Testis (tissue), 3 donors: ENCODE results near the gene CUL4A. TPM values are rescaled to one million over a fixed set of nuclear protein-coding genes. Genes with fewer than 3 reads are reported as not detected.

Experiments used
- DNase-seq: peaks from one replicate; pipeline ENCODE4 v3.0.0-alpha.2; 2019
- H3K27ac ChIP-seq, 2 donors: fragments of 200-600 bp; sonication (generic); one replicate each; pipeline ENCODE4 v1.5.1; 2019
- H3K27me3 ChIP-seq: fragments of 200-600 bp; sonication (generic); one replicate; pipeline ENCODE4 v1.5.1; 2019
- H3K36me3 ChIP-seq: fragments of 200-600 bp; sonication (generic); one replicate; pipeline ENCODE4 v1.5.1; 2017; ENCODE audit warnings: low read depth; ENCODE audit errors: missing control alignments
- H3K4me1 ChIP-seq: fragments of 200-600 bp; sonication (generic); one replicate; pipeline ENCODE4 v1.5.1; 2019
- H3K4me3 ChIP-seq, 2 donors: fragments of 200-600 bp; sonication (generic); one replicate each; pipeline ENCODE4 v1.5.1; 2017 to 2019
- H3K9me3 ChIP-seq: fragments of 200-600 bp; sonication (generic); one replicate; pipeline ENCODE4 v1.5.1; 2017
- CTCF ChIP-seq, 3 experiments: fragments of 450-650 bp in 2 of 3; fragments of 200-600 bp in 1 of 3; sonication (generic) in 1 of 3; IDR thresholded peaks; one replicate each; pipeline ENCODE4 v1.5.1; 2016 to 2019; ENCODE audit warnings: antibody characterized with exemption in 3 of 3, mild to moderate bottlenecking in 2 of 3, moderate library complexity in 1 of 3
- POLR2A ChIP-seq: fragments of 450-650 bp; IDR thresholded peaks from one replicate; pipeline ENCODE4 v1.6.1; 2017; ENCODE audit warnings: antibody characterized with exemption, mild to moderate bottlenecking, moderate library complexity
- WGBS, 2 donors: methylation state at CpG; one replicate each; pipeline ENCODE4 v1.1.5; 2018; 5-methylcytosine and 5-hydroxymethylcytosine counted together
- intact Hi-C: fragments of 100-400 bp; cut with DNase I; formaldehyde crosslinking; loops from one replicate; pipeline ENCODE4 v1.15.1; 2023; ENCODE audit warnings: low total_unique reads
- polyA plus RNA-seq: library from polyadenylated mRNA; stranded (reverse); fragments of 350-450 nt; fragmentation: Illumina TruSeq; extraction: RNeasy Lipid Tissue Mini Kit (QIAGEN cat#74804); gene quantifications from one replicate; pipeline ENCODE4 v1.2.3, GENCODE V29; 2014; ENCODE audit warnings: low read depth, low replicate concordance; ENCODE audit not compliant: insufficient read depth
- total RNA-seq, 2 donors: library from RNA; depleted of rRNA; stranded (reverse); fragments of >200 nt; gene quantifications; one replicate each; pipeline ENCODE4 v1.2.3, GENCODE V29; 2016

The CUL4A gene
- total and polyA plus RNA-seq, 3 donors from 2014 or later: 103 to 168 (median 152) TPM

DNA sequence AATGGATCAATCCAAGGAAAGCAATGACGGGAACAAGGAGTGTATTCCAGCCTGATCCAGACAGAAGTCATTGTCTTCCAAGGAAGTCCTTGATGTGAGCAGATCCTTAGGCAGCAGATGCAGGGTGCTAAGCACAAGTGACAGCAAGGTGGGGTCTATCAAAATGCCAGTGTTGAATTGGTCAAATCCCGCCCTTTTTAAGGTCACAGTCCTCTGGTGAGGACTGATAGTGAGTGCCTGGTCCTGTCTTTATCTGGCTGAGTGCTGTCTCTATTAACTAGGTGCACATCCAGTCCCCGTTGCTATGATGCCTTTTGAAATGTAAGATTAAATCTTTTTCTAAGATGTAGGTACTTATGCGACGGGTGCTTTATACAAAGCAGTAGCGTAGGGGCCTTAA is 86.4 kb downstream of the CUL4A start:
- TF ChIP-seq CTCF (IDR thresholded peaks at IDR 0.05) (no peak), POLR2A (no peak)
- Histone ChIP-seq H3K36me3 (no peaks in the 10 kb centered on the region), H3K4me3 (peak overlapping the region; percentile 93 to 98), H3K4me1 (peaks cover 12% of the 10 kb centered on the region), H3K27me3 (no peaks in the 10 kb centered on the region), H3K27ac (no peak overlapping the region), H3K9me3 (no peaks in the 10 kb centered on the region)
- no peak for DNase-seq
- intact Hi-C loops: no loop called here
- WGBS, 2 donors: 46 to 76% methylated on average over 6 of the region's 6 CpGs

GRCh38 chr13:113296823-113297369 is 87.5 kb downstream of the CUL4A start, which contains the start of gene LAMP1:
LAMP1 (plus strand) TSS chr13:113297239; CDS start chr13:113297435, 196 bp downstream.
- H3K9me3 ChIP-seq: no peaks in the 10 kb centered on the region
- peaks cover 11% of the 10 kb centered on the region for H3K4me1 ChIP-seq
- H3K36me3 ChIP-seq: no peaks in the 10 kb centered on the region
- DNase-seq: peak; percentile 96
- WGBS, 2 donors: 0% methylated on average over 10 to 74 of the region's 74 CpGs
- H3K27me3 ChIP-seq: no peaks in the 10 kb centered on the region
- H3K27ac ChIP-seq: peak within 1 kb of the TSS; percentile 71 to 83
- intact Hi-C loops: no loop called here
- peak within 1 kb of the TSS; percentile 93 to 98 for H3K4me3 ChIP-seq
- TF ChIP-seq CTCF (IDR thresholded peaks at IDR 0.05): peak in 2 of 3 experiments; percentile 38 to 59
- TF ChIP-seq POLR2A: peak; percentile 37

DNA sequence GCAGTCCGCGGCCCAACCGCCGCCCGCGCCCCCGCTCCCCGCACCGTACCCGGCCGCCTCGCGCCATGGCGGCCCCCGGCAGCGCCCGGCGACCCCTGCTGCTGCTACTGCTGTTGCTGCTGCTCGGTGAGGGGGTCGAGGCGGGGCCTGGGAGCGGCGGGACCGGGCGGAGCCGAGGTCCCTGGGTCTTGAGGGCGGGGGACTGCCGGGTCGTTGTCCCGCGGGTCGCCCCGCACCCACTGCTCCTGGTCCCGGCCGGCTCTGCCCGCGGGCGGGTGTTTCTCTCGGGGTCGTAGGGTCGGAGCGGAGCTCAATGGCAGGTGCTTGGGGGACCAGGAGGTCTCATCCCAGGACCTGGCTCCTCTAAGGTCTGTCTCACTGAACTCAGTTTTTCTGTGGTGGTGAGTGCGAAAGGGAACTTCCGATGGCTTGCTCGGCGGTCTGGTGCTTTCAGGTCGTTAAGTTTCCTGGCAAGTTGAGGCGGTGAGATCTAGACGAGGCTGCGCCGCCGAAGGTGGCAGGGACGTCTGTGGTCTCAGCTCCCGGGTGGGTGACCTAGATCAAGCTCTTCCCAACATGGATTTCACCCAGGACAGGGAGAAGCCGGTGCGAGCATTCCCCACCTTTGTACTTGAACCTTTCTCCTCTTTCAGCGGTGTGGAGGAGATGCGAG is 88.1 kb downstream of the CUL4A start:
- intact Hi-C loops: no loop called here
- Histone ChIP-seq H3K36me3 (no peaks in the 10 kb centered on the region), H3K4me3 (peak overlapping the region; percentile 93 to 98), H3K27me3 (no peaks in the 10 kb centered on the region), H3K4me1 (peaks cover 8% of the 10 kb centered on the region), H3K27ac (peak overlapping the region; percentile 37 to 83), H3K9me3 (no peaks in the 10 kb centered on the region)
- DNase-seq: peak; percentile 33
- TF ChIP-seq CTCF (IDR thresholded peaks at IDR 0.05): no peak
- 0% methylated on average over 4 to 51 of the region's 58 CpGs for WGBS, 2 donors

DNA sequence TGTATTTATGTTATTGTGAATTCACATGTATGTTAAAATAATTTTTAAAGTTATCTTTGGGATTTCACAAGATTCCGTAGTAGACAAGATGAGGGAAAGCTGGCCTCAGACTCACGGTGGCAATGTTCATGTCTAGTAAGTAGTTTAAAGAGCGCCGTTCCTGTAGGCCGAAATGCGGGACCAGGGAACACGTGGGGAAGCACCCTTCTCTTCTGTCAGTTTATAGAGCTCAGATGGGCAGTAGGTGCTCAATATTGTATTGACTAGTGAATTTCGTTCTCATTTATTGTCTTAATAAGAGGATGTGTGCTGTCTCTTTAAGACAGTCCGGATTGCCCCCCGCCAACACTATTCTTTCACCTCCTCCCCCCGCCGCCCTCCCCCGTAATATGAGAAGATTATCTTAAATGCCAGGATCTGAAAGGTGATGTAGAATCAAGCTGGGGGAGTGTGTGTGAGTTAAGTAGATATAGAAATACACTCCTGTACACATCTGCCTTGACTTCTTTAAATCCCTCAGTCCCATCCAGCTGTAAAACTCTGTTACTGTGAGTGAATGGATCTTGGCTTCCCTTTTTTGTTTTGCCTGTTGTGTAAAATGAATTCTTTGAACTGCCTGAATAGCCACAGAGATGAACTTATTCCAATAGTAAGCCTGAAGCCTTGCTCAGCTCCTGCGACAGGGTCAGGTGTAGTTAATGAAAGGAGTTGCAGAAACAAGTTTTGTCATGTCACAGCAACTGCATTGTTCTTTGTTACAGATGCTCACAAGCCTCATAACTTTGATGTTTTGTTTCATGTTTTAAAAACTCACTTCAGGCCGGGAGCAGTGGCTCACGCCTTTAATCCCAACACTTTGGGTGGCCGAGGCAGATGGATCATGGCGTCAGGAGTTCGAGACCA is 88.9 kb downstream of the CUL4A start:
- H3K4me1 ChIP-seq: peaks cover 8% of the 10 kb centered on the region
- TF ChIP-seq CTCF (IDR thresholded peaks at IDR 0.05) (no peak), POLR2A (no peak)
- DNase-seq: peak; percentile 23
- intact Hi-C loops: no loop called here
- no peaks in the 10 kb centered on the region for H3K36me3 ChIP-seq
- H3K4me3 ChIP-seq: peak overlapping the region; percentile 93 to 98
- 22 to 27% methylated on average over 19 of the region's 19 CpGs for WGBS, 2 donors
- peak overlapping the region; percentile 37 to 83 for H3K27ac ChIP-seq
- H3K9me3 ChIP-seq: no peaks in the 10 kb centered on the region
- no peaks in the 10 kb centered on the region for H3K27me3 ChIP-seq
